Neural cell (in vitro differentiated cells): ENCODE data around the gene CAMK1D. TPM values are rescaled to one million over a fixed set of nuclear protein-coding genes. Genes with fewer than 3 reads are reported as not detected.

Experiments
- H2AFZ ChIP-seq: fragments of 200-600, 300-800 bp; sonication (generic), shearing (Covaris generic); 2 replicates; pipeline ENCODE4 v1.6.0; 2014; ENCODE audit warnings: low read depth, mild to moderate bottlenecking, antibody characterized with exemption, low read length, moderate library complexity
- H3F3A ChIP-seq: fragments of 200-600 bp; shearing (Covaris generic); 2 replicates; pipeline ENCODE4 v1.6.1; 2016; ENCODE audit warnings: mild to moderate bottlenecking, moderate library complexity, mixed read lengths, antibody characterized with exemption, low read length; ENCODE audit not compliant: insufficient read depth, poor library complexity, severe bottlenecking
- H3K27ac ChIP-seq: fragments of 200-600, 300-800 bp; sonication (generic), shearing (Covaris generic); 2 replicates; pipeline ENCODE4 v1.5.1; 2014; ENCODE audit warnings: mild to moderate bottlenecking, low read length, moderate library complexity
- H3K27me3 ChIP-seq: fragments of 300-800, 200-600 bp; sonication (generic), shearing (Covaris generic); 2 replicates; pipeline ENCODE4 v1.6.0; 2014; ENCODE audit warnings: mild to moderate bottlenecking, low read depth, low read length, moderate library complexity; ENCODE audit not compliant: insufficient read depth
- H3K36me3 ChIP-seq: fragments of 300-800, 200-600 bp; sonication (generic), shearing (Covaris generic); 2 replicates; pipeline ENCODE4 v1.5.1; 2014; ENCODE audit warnings: mild to moderate bottlenecking, antibody characterized with exemption, low read length, moderate library complexity; ENCODE audit not compliant: insufficient read depth
- H3K4me2 ChIP-seq: fragments of 300-800, 200-600 bp; sonication (generic), shearing (Covaris generic); 2 replicates; pipeline ENCODE4 v1.6.0; 2014; ENCODE audit warnings: mild to moderate bottlenecking, low read length
- H3K4me3 ChIP-seq: fragments of 300-800, 200-600 bp; sonication (generic), shearing (Covaris generic); 2 replicates; pipeline ENCODE4 v1.5.1; 2014; ENCODE audit warnings: mild to moderate bottlenecking, low read length, moderate library complexity
- H3K79me2 ChIP-seq: fragments of 200-600 bp; shearing (Covaris generic); replicated peaks from 2 replicates; pipeline ENCODE4 v1.6.0; 2014; ENCODE audit warnings: mild to moderate bottlenecking, low read length, moderate library complexity; ENCODE audit not compliant: insufficient read depth
- H3K9ac ChIP-seq: fragments of 300-800, 200-600 bp; sonication (generic), shearing (Covaris generic); 2 replicates; pipeline ENCODE4 v1.6.1; 2016; ENCODE audit warnings: mild to moderate bottlenecking, low read length, mixed read lengths
- H3K9me2 ChIP-seq: fragments of 200-600 bp; shearing (Covaris generic); 2 replicates; pipeline ENCODE4 v1.6.1; 2016; ENCODE audit warnings: mild to moderate bottlenecking, low read length, mixed read lengths; ENCODE audit not compliant: insufficient read depth
- H3K9me3 ChIP-seq: fragments of 200-600, 300-800 bp; sonication (generic), shearing (Covaris generic); 2 replicates; pipeline ENCODE4 v1.6.1; 2016; ENCODE audit warnings: mild to moderate bottlenecking, mixed run types, low read length, moderate library complexity, mixed read lengths
- H4K20me1 ChIP-seq: fragments of 200-600 bp; shearing (Covaris generic); 2 replicates; pipeline ENCODE4 v1.6.1; 2016; ENCODE audit warnings: mild to moderate bottlenecking, mixed run types; ENCODE audit not compliant: insufficient read depth
- EP300 ChIP-seq: fragments of 450-650 bp; conservative IDR thresholded peaks from 2 replicates; pipeline ENCODE4 v1.6.1; 2014; ENCODE audit warnings: antibody characterized with exemption, mild to moderate bottlenecking, moderate library complexity; ENCODE audit not compliant: poor library complexity, severe bottlenecking
- EZH2 ChIP-seq: fragments of 200-600, 300-800 bp; shearing (Covaris generic), sonication (generic); IDR thresholded peaks from 2 replicates; pipeline ENCODE4 v1.6.1; 2014; ENCODE audit warnings: antibody characterized with exemption, low read length, borderline replicate concordance, mild to moderate bottlenecking; ENCODE audit not compliant: insufficient read depth, poor library complexity, severe bottlenecking
- MXI1 ChIP-seq: fragments of 450-650 bp; conservative IDR thresholded peaks from 2 replicates; pipeline ENCODE4 v1.6.1; 2014; ENCODE audit warnings: antibody characterized with exemption, mild to moderate bottlenecking; ENCODE audit not compliant: poor library complexity, severe bottlenecking
- POLR2AphosphoS5 ChIP-seq: IDR thresholded peaks from 2 replicates; pipeline ENCODE4 v1.6.1; 2012
- RAD21 ChIP-seq: fragments of 450-650 bp; conservative IDR thresholded peaks from 2 replicates; pipeline ENCODE4 v1.6.1; 2014; ENCODE audit warnings: antibody characterized with exemption, mild to moderate bottlenecking, moderate library complexity
- SMC3 ChIP-seq: fragments of 450-650 bp; conservative IDR thresholded peaks from 2 replicates; pipeline ENCODE4 v1.6.1; 2014; ENCODE audit warnings: antibody characterized with exemption, mild to moderate bottlenecking, moderate library complexity; ENCODE audit not compliant: poor library complexity
- TAF1 ChIP-seq: IDR thresholded peaks from 2 replicates; pipeline ENCODE4 v1.6.1; 2012; ENCODE audit warnings: low read depth
- polyA plus RNA-seq: library from polyadenylated mRNA; depleted of rRNA; stranded (reverse); fragments of >200 nt; gene quantifications from 2 replicates; pipeline ENCODE4 v1.2.3, GENCODE V29; 2014
- TF ChIP-seq, protein P1 (sequence below): fragments of 450-650 bp; IDR thresholded peaks from 2 replicates; pipeline ENCODE4 v1.5.1; 2014; ENCODE audit warnings: antibody characterized with exemption, mild to moderate bottlenecking, moderate library complexity; ENCODE audit not compliant: poor library complexity, severe bottlenecking
- TF ChIP-seq, protein P2 (sequence below): IDR thresholded peaks from 2 replicates; pipeline ENCODE4 v1.6.1; 2012; ENCODE audit warnings: borderline replicate concordance

CAMK1D gene
- polyA plus RNA-seq, 1 donor from 2014 or later: 13.8 TPM

DNA sequence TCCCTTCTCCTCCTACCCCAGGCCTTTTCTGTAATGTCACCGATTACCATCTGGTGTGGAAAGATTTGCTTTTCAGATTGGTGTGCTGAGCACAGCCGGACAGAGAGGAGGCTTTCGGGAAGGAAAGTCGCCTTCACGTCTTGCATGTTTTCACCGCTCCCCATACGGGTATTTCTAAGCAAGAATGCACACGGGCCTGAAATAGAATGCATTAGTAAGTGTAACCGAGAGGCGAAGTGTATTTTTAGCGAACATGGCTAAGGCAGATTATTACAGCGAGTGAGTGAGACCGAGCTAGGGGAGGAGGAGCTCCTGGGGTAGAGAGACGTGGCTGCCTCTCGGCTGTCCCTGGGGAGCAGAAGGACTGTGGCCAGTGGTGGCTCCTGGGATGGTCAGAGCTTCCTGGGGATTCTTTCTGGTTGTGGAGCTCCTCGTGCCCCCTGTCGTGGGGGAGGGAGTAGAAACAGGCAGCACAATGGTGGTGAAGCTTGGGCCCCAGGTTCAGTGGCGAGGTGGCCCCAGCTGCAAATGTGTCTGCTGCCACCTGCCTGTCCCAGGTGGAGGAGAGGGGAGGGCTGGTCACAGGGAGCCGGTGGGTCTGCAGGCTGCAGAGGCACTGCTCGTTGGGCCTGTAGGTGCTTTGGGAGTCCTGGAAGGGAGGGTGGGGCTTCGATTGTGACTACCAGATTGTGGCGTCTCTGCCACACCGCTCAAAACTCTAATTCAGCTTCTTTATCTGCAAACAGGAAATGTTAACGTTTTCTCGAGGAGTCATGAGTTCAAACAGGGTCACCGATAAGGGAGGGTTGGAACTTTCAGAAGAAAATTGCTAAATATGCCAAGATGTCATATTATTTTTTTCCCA is 135.8 kb downstream of the CAMK1D start:
- H3K27me3 ChIP-seq: no peaks in the 10 kb centered on the region
- no peaks in the 10 kb centered on the region for H3K79me2 ChIP-seq
- no peaks in the 10 kb centered on the region for H4K20me1 ChIP-seq
- H3K4me2 ChIP-seq: no peak overlapping the region
- H3K27ac ChIP-seq: no peak overlapping the region
- no peak overlapping the region for H2AFZ ChIP-seq
- no peaks in the 10 kb centered on the region for H3K9me3 ChIP-seq
- no peak overlapping the region for H3K4me3 ChIP-seq
- H3K36me3 ChIP-seq: no peaks in the 10 kb centered on the region
- H3F3A ChIP-seq: no peaks in the 10 kb centered on the region
- H3K9me2 ChIP-seq: no peaks in the 10 kb centered on the region
- no peak for TF ChIP-seq EZH2
- TF ChIP-seq MXI1: no peak
- no peak for TF ChIP-seq TAF1
- TF ChIP-seq POLR2AphosphoS5: no peak
- no peak for TF ChIP-seq RAD21
- no peak for TF ChIP-seq SMC3
- no peak for TF ChIP-seq EP300
- H3K9ac ChIP-seq: no peak overlapping the region

DNA sequence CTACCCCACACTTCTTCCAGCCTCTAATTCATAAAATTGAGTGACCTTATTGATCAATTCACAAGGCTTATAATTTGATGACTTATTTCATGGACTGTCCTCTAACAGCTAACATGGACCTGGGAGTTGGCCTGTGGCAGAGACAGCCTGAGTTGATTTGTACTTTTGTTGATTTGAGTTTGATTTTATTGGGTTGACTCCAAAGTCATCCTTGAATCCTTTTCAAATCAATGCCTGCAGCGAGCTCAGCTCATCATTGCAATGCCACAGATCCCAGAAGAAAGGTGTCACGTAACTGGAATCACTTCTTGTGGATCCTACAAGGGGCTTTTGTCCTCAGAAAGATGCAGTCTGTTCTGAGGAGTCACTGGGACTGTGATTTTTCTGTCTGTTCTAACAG is 138.0 kb downstream of the CAMK1D start:
- no peaks in the 10 kb centered on the region for H3K9me2 ChIP-seq
- TF ChIP-seq POLR2AphosphoS5 (no peak), EZH2 (no peak), MXI1 (no peak), EP300 (no peak), SMC3 (no peak), RAD21 (no peak), TAF1 (no peak)
- TF ChIP-seq, protein P1, sequence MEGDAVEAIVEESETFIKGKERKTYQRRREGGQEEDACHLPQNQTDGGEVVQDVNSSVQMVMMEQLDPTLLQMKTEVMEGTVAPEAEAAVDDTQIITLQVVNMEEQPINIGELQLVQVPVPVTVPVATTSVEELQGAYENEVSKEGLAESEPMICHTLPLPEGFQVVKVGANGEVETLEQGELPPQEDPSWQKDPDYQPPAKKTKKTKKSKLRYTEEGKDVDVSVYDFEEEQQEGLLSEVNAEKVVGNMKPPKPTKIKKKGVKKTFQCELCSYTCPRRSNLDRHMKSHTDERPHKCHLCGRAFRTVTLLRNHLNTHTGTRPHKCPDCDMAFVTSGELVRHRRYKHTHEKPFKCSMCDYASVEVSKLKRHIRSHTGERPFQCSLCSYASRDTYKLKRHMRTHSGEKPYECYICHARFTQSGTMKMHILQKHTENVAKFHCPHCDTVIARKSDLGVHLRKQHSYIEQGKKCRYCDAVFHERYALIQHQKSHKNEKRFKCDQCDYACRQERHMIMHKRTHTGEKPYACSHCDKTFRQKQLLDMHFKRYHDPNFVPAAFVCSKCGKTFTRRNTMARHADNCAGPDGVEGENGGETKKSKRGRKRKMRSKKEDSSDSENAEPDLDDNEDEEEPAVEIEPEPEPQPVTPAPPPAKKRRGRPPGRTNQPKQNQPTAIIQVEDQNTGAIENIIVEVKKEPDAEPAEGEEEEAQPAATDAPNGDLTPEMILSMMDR: no peak
- TF ChIP-seq, protein P2, sequence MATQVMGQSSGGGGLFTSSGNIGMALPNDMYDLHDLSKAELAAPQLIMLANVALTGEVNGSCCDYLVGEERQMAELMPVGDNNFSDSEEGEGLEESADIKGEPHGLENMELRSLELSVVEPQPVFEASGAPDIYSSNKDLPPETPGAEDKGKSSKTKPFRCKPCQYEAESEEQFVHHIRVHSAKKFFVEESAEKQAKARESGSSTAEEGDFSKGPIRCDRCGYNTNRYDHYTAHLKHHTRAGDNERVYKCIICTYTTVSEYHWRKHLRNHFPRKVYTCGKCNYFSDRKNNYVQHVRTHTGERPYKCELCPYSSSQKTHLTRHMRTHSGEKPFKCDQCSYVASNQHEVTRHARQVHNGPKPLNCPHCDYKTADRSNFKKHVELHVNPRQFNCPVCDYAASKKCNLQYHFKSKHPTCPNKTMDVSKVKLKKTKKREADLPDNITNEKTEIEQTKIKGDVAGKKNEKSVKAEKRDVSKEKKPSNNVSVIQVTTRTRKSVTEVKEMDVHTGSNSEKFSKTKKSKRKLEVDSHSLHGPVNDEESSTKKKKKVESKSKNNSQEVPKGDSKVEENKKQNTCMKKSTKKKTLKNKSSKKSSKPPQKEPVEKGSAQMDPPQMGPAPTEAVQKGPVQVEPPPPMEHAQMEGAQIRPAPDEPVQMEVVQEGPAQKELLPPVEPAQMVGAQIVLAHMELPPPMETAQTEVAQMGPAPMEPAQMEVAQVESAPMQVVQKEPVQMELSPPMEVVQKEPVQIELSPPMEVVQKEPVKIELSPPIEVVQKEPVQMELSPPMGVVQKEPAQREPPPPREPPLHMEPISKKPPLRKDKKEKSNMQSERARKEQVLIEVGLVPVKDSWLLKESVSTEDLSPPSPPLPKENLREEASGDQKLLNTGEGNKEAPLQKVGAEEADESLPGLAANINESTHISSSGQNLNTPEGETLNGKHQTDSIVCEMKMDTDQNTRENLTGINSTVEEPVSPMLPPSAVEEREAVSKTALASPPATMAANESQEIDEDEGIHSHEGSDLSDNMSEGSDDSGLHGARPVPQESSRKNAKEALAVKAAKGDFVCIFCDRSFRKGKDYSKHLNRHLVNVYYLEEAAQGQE: no peak
- H2AFZ ChIP-seq: no peak overlapping the region

More for the DNA sequence above, 138.0 kb downstream of the CAMK1D start:
- Histone ChIP-seq H3K4me2 (no peak overlapping the region), H4K20me1 (no peaks in the 10 kb centered on the region), H3K27ac (no peak overlapping the region), H3F3A (no peaks in the 10 kb centered on the region), H3K27me3 (no peaks in the 10 kb centered on the region), H3K79me2 (no peaks in the 10 kb centered on the region), H3K9ac (no peak overlapping the region), H3K9me3 (no peaks in the 10 kb centered on the region), H3K4me3 (no peak overlapping the region), H3K36me3 (no peaks in the 10 kb centered on the region)
